ENCODE data around the gene NRG2. TPM values are rescaled to one million over a fixed set of nuclear protein-coding genes. Genes with fewer than 3 reads are reported as not detected.

Gene NRG2
- total RNA-seq, 1 donor from 2014 or later = 12.8 TPM

- Histone ChIP-seq H3K27me3 (no peaks in the 10 kb centered on the region), H3K36me3 (no peaks in the 10 kb centered on the region), H3K9me3 (no peaks in the 10 kb centered on the region), H3K27ac (no peak overlapping the region), H3K4me1 (no peaks in the 10 kb centered on the region), H3K4me3 (no peak overlapping the region)
- TF ChIP-seq CTCF (IDR thresholded peaks at IDR 0.05) = no peak
- intact Hi-C loops (cut with DNase I) = no loop called here
- DNase-seq (ENCODE audit: low spot score in 2 of 2) = no peak
Measured at GRCh38 chr5:139863361-139863760, 179.7 kb downstream of the NRG2 start.

- H3K27ac ChIP-seq = no peak overlapping the region
- intact Hi-C loops (cut with DNase I) = no loop called here
Measured at GRCh38 chr5:139862803-139863202, 180.3 kb downstream of the NRG2 start.

GRCh38 chr5:139862313-139862712 is 180.8 kb downstream of the NRG2 start:
- H3K4me1 ChIP-seq = no peaks in the 10 kb centered on the region
- H3K9me3 ChIP-seq = no peaks in the 10 kb centered on the region
- DNase-seq (ENCODE audit: low spot score in 2 of 2) = peak in 1 of 2 donors; percentile 67
- TF ChIP-seq CTCF (IDR thresholded peaks at IDR 0.05) = no peak
- intact Hi-C loops (cut with DNase I) = no loop called here
- H3K4me3 ChIP-seq = no peak overlapping the region
- H3K36me3 ChIP-seq = no peaks in the 10 kb centered on the region
- H3K27me3 ChIP-seq = no peaks in the 10 kb centered on the region
- no peak overlapping the region for H3K27ac ChIP-seq

More at GRCh38 chr5:139862803-139863202, 180.3 kb downstream of the NRG2 start:
- Histone ChIP-seq H3K4me3 (no peak overlapping the region), H3K4me1 (no peaks in the 10 kb centered on the region), H3K36me3 (no peaks in the 10 kb centered on the region), H3K27me3 (no peaks in the 10 kb centered on the region), H3K9me3 (no peaks in the 10 kb centered on the region)
- DNase-seq (ENCODE audit: low spot score in 2 of 2) = no peak
- no peak for TF ChIP-seq CTCF (IDR thresholded peaks at IDR 0.05)

GRCh38 chr5:139861889-139862207 is 181.3 kb downstream of the NRG2 start:
- H3K4me1 ChIP-seq = no peaks in the 10 kb centered on the region
- H3K27ac ChIP-seq = no peak overlapping the region
- no peak overlapping the region for H3K4me3 ChIP-seq
- H3K36me3 ChIP-seq = no peaks in the 10 kb centered on the region
- intact Hi-C loops (cut with DNase I) = no loop called here
- no peak for TF ChIP-seq CTCF (IDR thresholded peaks at IDR 0.05)
- H3K27me3 ChIP-seq = no peaks in the 10 kb centered on the region
- no peak for DNase-seq (ENCODE audit: low spot score in 2 of 2)
- no peaks in the 10 kb centered on the region for H3K9me3 ChIP-seq

GRCh38 chr5:139861021-139861888 is 181.8 kb downstream of the NRG2 start:
- no peak for TF ChIP-seq CTCF (IDR thresholded peaks at IDR 0.05)
- no peaks in the 10 kb centered on the region for H3K4me1 ChIP-seq
- H3K27ac ChIP-seq = no peak overlapping the region
- DNase-seq (ENCODE audit: low spot score in 2 of 2) = no peak
- no peaks in the 10 kb centered on the region for H3K36me3 ChIP-seq
- intact Hi-C loops (cut with DNase I) = no loop called here
- H3K27me3 ChIP-seq = no peaks in the 10 kb centered on the region
- no peaks in the 10 kb centered on the region for H3K9me3 ChIP-seq
- no peak overlapping the region for H3K4me3 ChIP-seq

All from ascending aorta (tissue), 2 donors.